ENCODE measurements around the gene DCP1A.
"Not testable (repeated sequence)": the region's sequence is repeated elsewhere in the genome, so short reads cannot be mapped to it uniquely, and the experiment has no call there.

Gene DCP1A

DNA sequence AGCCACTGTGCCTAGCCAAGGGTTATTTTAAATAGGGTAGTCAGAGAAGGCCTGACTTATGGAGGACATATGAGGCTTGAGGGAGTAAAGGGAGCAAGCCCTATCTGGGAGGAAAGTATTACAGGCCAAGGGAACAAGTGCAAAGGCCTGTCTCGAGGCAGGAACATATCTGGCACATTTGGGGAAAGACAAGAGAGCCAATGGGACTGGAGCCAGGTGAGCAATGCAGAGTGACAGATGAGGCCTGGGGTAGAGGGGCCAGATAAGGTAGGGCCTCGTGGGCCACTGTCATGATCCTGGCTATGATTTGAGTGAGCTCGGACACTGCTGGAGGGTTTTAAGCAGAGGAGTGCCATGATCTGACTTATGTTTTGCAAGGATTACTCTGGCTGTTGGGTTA lies 43.8 kb downstream of the DCP1A start:
- no peak for DNase-seq (ENCODE audit: low read depth)
- no peak for TF ChIP-seq MYC (IDR thresholded peaks at IDR 0.05; ENCODE audit: low read depth, low read length)
- TF ChIP-seq, protein P1, sequence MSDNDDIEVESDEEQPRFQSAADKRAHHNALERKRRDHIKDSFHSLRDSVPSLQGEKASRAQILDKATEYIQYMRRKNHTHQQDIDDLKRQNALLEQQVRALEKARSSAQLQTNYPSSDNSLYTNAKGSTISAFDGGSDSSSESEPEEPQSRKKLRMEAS (IDR thresholded peaks at IDR 0.05; ENCODE audit: low read depth, low read length): no peak
- no peak for TF ChIP-seq POLR2A (IDR thresholded peaks at IDR 0.05; ENCODE audit: extremely low read depth, insufficient read length)
- TF ChIP-seq, protein P2, sequence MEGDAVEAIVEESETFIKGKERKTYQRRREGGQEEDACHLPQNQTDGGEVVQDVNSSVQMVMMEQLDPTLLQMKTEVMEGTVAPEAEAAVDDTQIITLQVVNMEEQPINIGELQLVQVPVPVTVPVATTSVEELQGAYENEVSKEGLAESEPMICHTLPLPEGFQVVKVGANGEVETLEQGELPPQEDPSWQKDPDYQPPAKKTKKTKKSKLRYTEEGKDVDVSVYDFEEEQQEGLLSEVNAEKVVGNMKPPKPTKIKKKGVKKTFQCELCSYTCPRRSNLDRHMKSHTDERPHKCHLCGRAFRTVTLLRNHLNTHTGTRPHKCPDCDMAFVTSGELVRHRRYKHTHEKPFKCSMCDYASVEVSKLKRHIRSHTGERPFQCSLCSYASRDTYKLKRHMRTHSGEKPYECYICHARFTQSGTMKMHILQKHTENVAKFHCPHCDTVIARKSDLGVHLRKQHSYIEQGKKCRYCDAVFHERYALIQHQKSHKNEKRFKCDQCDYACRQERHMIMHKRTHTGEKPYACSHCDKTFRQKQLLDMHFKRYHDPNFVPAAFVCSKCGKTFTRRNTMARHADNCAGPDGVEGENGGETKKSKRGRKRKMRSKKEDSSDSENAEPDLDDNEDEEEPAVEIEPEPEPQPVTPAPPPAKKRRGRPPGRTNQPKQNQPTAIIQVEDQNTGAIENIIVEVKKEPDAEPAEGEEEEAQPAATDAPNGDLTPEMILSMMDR (IDR thresholded peaks at IDR 0.05; ENCODE audit: low read depth, low read length): no peak
- H3K4me3 ChIP-seq (ENCODE audit: low read depth, low read length): no peak overlapping the region

DNA sequence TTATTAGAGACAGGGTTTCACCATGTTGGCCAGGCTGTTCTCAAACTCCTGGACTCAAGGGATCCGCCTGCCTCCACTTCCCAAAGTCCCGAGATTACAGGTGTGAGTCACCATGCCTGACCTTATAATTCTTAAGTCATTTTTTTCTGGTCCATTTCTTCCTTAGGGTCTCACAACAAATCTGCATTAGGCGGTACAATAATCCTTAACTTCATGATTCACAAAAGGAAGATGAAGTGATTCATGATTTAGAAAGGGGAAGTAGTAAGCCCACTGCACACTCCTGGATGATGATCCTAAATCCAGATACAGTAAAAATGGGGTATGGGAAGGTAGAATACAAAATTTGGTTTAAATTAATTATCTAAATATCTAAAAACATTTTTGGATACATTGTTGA lies 46.5 kb downstream of the DCP1A start:
- no peak overlapping the region for H3K4me3 ChIP-seq (ENCODE audit: low read depth, low read length)
- DNase-seq (ENCODE audit: low read depth): peak; percentile 7
- TF ChIP-seq, protein P1 (IDR thresholded peaks at IDR 0.05; ENCODE audit: low read depth, low read length): no peak
- TF ChIP-seq POLR2A (IDR thresholded peaks at IDR 0.05; ENCODE audit: extremely low read depth, insufficient read length): no peak
- TF ChIP-seq, protein P2 (IDR thresholded peaks at IDR 0.05; ENCODE audit: low read depth, low read length): no peak
- no peak for TF ChIP-seq MYC (IDR thresholded peaks at IDR 0.05; ENCODE audit: low read depth, low read length)

DNA sequence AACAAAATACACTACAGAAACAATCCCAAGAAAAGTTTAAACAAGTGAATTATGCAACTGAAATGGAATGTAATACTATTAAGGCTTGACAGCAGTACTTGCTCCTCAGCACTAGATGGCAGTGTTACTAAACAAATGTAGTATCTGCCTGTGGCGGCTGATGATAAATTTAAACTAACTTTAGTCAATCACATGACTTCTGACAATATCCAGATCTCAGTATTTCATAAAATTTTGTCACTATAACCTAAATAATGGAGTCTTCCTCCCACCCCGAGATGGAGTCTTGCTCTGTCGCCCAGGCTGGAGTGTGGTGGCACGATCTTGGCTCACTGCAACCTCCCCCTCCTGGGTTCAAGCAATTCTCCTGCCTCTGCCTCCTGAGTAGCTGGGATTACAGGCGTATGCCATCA lies 47.7 kb downstream of the DCP1A start:
- TF ChIP-seq, protein P2 (IDR thresholded peaks at IDR 0.05; ENCODE audit: low read depth, low read length): peak; percentile 84
- peak; percentile 58 for DNase-seq (ENCODE audit: low read depth)

DNA sequence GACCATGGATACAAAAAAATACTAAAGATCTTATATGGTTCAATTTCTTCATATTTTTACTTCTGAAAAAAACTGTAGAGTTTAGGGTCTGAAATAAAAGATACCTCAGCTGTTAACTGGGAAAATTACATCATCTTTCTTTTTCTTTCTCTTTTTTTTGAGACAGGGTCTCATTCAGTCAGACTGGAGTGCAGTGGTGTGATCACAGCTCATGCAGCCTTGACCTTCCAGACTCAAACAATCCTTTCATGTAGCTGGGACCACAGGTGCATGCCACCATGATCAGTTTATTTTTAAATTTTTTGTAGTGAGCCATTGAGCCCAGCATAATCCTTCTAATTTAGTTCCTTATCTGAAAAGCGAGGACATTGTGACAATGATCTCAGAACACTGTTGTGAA lies 51.9 kb downstream of the DCP1A start:
- DNase-seq (ENCODE audit: low read depth): no peak
- TF ChIP-seq POLR2A (IDR thresholded peaks at IDR 0.05; ENCODE audit: extremely low read depth, insufficient read length) (no peak), MYC (IDR thresholded peaks at IDR 0.05; ENCODE audit: low read depth, low read length) (no peak)
- TF ChIP-seq, protein P1 (IDR thresholded peaks at IDR 0.05; ENCODE audit: low read depth, low read length): no peak
- TF ChIP-seq, protein P2 (IDR thresholded peaks at IDR 0.05; ENCODE audit: low read depth, low read length): no peak
- no peak overlapping the region for H3K4me3 ChIP-seq (ENCODE audit: low read depth, low read length)

More for the DNA sequence above, 47.7 kb downstream of the DCP1A start:
- not testable (repeated sequence) for H3K4me3 ChIP-seq (ENCODE audit: low read depth, low read length)

DNA sequence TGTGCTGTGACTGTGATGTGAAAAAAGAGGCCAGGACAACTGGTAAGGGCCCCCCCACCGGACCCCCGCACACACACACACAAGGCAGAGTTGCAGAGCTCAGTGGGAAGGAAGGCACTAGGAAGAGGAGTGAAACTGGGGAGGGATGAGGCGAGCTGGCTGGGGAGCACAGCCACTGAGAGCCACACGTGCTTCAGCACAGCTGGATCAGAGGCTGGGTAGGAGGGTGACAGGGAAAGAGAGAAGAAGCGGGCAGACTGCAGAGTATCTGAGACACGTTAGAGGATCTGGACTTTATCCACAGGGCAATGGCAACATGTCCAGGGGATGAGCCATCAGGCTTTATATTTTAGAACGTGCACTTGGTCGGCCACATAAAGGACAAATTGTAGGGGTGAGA lies 53.5 kb downstream of the DCP1A start:
- no peak for TF ChIP-seq MYC (IDR thresholded peaks at IDR 0.05; ENCODE audit: low read depth, low read length)
- TF ChIP-seq, protein P1 (IDR thresholded peaks at IDR 0.05; ENCODE audit: low read depth, low read length): no peak
- TF ChIP-seq, protein P2 (IDR thresholded peaks at IDR 0.05; ENCODE audit: low read depth, low read length): no peak
- no peak for TF ChIP-seq POLR2A (IDR thresholded peaks at IDR 0.05; ENCODE audit: extremely low read depth, insufficient read length)
- no peak for DNase-seq (ENCODE audit: low read depth)
- no peak overlapping the region for H3K4me3 ChIP-seq (ENCODE audit: low read depth, low read length)

DNA sequence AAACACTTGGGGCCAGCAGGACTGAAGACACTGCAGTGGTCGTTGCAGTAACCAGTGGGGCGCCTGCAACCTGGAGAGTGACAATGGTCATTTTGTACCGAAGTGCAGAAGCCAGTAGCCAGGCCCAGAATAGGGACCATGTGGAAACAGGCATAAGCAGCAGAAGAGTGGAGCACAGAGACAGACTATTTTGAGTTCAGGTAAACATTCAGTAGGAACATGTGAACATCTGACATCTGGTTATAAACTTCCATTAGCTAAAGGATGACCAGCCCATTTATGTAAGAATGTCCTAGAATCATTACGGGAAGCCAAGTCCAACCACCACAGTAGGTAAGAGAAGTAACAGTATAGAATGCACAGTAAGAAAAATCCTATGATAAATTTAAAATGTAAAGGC lies 59.1 kb downstream of the DCP1A start:
- DNase-seq (ENCODE audit: low read depth): no peak
- H3K4me3 ChIP-seq (ENCODE audit: low read depth, low read length): no peak overlapping the region
- TF ChIP-seq, protein P2 (IDR thresholded peaks at IDR 0.05; ENCODE audit: low read depth, low read length): no peak
- TF ChIP-seq, protein P1 (IDR thresholded peaks at IDR 0.05; ENCODE audit: low read depth, low read length): no peak
- no peak for TF ChIP-seq MYC (IDR thresholded peaks at IDR 0.05; ENCODE audit: low read depth, low read length)
- no peak for TF ChIP-seq POLR2A (IDR thresholded peaks at IDR 0.05; ENCODE audit: extremely low read depth, insufficient read length)
